Stimulated activated CD8-positive, alpha-beta memory T cell treated with anti-CD3 and anti-CD28 coated beads, Interleukin-15, amount 100 ng/mL, for 4 hours (primary cell): ENCODE data around the gene MEOX2.

Source experiments
- DNase-seq, 2 donors: peaks; one replicate each; pipeline ENCODE4 v3.0.0-alpha.2; 2020; ENCODE audit warnings: low read depth in 2 of 2

The MEOX2 gene

DNA sequence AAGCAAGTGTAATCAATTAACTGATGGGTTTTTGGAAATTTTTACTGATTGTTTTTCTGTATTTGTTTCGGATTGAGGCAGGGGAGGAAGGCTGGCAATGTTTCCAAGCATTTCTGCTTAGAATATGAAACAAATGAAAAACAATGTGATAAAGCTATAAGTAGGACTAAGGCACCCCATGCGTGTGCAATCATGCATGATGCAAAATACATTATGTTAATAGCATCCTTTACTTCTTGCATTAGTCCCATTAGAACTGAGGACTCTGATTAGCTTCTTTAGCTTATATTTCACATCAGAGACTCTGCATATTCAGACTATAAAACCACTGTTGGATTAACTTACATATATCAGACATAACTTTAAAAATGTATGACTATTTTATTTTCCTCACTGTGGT lies 76.0 kb downstream of the MEOX2 start:
- no peak for DNase-seq

DNA sequence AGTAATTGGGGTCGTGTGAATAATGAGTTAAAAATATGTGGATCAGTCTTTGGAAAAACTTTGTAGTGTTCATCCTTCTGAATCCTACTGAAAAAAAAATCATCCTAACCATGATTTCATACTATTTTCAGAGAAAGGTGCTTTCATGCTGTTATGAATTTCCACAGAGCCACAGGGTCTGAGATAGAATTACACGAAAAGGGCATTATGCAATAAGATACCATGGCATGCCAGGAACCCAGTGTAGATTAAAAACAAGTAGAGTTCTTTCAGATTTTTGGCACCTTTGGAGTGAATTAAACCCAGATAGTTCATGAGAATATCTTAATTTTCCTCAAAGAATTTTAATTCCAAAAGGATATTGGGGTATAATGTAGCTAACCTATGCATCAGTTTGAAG lies 77.2 kb downstream of the MEOX2 start:
- no peak for DNase-seq

DNA sequence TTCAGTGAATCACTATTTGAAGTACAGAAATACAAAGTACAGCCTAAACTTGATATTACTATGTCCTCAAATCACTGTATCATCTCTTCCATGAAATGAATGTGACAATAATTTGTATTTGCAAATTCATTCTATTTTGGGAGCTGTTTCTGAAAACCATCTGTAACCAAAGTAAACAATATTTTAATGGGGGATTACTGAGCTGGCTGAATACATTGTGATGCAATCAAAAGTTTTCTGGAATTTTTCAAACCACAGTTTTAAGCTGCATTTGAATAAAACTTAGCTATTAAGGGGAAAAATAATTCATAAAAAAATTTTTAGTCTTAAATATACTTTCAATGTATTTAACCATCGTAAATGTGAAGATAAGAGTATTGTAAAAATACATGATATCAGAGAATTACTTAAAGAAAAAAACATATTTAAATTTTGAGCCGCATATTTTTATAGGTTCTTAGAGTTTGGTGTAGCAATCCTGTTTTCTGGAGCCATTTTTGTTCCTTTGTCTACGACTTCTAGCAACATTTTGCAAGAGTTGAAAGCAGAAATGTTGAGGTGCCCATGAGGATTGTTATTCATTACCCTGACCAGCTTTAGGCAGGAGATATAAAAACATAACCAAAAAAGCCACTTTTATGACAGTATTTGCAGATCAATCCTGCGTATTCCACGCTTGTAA lies 78.8 kb downstream of the MEOX2 start:
- no peak for DNase-seq

DNA sequence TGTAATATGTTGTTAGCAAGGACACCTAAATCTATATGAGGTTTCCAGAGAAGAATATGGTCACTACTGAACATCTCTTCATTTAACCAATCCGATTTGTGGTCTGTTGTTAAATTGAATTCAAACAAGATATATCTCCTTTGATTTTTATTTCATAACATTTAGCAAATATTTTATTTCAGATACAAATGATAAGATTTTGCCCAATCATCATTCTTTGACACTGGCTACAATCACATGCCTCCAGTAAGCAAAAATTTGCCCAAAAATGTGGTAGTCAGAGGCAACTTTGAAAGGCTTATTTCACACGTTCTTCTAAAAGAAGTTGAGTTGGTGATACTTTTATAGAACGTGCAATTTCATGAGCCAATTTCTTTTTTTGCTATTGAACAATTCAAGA lies 79.9 kb downstream of the MEOX2 start:
- no peak for DNase-seq

DNA sequence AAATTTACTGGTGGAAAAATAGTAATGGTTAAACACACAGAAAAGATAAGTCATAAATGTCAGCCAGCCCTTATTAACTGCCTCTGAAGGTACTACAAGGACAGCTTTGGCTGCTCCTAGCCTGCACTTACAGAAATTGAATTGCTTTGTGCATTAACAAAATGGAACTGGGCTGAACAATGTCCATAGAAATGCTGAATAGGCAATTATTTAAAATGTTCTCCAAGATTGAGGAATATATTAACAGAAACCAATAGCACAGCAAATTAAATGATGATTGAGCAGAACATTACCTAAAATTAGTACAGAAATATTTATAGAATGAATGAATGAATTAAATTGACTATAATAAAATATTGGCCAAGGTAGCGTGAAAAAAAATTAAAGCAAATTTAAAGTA lies 82.3 kb downstream of the MEOX2 start:
- DNase-seq: no peak

DNA sequence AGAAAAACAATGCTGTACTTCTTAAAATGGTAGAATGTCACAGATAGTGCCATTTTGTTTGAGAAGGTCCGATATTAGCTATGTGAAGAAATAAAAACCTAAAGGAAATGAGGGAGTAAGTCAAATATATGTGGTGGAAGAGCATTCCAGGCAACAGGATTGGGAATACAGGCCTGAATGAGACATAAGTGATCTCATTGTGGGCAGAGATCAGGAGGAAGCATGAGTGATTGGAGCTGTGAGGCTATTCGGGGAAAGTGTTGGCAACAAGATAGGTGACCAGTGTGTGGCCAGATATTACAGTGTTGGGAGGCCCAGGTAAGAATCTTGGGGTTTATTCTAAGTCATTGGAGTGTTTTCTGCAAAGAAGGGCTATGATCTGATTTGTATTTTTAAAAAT lies 83.4 kb downstream of the MEOX2 start:
- no peak for DNase-seq

DNA sequence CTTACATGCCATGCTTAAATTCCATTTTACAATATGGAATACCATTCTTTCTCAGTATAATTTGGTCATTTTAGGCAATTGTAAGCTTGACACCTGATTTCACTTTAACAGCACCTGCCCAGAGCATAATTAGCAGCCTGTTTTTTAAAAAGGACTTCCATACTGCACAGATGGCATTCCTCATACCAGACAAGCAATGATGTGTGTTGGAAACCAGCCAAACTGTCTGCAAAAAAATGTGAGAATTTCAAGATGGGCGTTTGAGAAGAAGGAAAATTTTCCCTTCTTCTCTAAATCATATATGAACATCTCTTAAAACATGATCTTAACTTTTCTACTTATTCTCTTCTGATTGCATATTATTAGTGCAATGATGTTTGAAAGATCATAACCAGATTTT lies 84.2 kb downstream of the MEOX2 start:
- no peak for DNase-seq

DNA sequence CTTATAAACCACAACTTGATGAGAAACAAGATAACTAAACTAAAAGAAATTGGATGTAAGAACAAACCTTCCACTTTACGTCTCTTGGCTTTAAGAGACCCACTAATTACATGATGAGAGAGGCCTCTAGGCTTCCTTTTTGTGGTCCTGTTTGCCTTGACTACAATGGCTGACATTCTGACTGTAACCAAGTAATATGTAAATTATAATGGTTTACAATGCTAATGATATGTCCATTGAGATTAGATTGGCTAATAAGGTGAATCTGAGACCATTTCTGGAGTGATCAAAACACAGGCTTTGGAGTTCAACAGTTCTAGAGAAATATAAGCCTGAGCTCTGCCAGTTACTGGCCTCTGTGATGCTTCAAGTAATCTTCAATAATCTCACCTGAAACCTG lies 85.3 kb downstream of the MEOX2 start:
- no peak for DNase-seq

DNA sequence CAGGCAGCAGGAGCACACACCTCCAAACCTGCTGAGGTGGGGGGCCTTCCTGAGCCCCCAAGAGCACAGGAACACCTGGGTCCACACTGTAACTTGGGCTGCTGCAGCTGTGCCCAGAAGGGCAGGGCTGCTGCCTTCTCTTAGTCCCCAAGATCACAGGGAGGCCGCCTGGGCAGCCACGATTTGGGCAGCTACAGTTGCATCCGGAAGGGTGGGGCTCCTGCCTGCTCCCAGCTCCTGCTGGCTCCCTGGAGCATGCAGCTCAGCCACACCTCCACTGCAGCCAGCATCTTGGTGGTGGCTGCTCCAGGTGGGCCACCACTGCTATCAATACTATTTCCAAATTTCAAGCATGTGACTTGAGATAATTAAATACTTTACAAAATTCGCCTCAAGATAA lies 86.2 kb downstream of the MEOX2 start:
- DNase-seq: no peak

DNA sequence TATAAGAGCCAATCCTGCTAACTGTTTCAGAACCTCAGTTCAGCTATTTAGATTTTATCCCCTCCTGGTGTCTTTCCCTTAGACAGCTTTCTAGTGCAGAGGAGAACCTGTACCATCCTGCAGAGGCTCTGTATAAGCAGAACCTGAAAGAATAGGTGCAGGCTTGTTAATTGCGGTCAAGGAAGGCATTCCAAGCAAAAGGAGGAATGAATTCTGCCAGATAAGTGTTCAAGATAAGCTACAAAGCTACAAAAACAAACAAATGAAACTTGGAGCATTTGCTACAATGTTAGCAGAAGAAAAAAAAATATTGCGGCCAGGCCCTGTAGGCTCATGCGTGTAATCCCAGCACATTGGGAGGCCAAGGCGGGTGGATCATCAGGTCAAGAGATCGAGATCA lies 92.0 kb downstream of the MEOX2 start:
- no peak for DNase-seq

DNA sequence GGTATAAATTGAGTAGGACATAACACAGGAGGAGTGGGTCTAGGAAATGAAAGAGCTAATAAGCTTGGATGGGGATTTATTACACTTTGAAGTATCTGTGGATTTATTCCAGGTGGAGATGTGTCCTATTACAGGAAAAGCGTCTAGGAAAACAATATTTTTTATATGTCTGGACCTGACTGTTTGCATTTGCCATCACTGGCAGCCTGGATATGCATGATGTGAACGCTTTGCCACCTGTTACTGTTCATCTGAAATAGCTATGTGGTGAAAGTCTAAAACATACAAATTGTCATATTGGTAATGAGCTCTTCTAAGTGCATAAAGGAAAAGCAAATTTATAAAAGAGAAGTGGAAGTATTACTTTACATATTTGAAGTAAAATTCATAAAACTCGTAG lies 93.1 kb downstream of the MEOX2 start:
- DNase-seq: no peak

DNA sequence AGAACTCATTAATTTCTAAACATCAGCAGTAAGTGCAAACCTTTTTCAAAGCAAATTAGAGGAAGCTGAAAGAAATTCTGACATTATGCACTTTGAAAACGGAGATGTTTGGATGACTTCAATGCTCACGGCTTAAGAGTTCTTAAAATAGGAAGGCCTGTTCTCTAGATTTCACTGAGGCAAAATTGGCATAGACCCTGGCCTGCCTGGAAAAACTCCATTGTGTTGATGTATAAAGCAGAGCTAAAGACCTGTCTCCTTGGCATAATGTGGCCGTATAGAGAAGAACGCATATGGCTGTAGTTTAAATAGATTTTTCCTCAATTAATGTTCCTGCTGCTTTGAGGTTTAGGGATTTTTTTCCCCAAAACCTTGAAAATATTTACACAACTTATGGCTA lies 100.2 kb downstream of the MEOX2 start:
- no peak for DNase-seq

DNA sequence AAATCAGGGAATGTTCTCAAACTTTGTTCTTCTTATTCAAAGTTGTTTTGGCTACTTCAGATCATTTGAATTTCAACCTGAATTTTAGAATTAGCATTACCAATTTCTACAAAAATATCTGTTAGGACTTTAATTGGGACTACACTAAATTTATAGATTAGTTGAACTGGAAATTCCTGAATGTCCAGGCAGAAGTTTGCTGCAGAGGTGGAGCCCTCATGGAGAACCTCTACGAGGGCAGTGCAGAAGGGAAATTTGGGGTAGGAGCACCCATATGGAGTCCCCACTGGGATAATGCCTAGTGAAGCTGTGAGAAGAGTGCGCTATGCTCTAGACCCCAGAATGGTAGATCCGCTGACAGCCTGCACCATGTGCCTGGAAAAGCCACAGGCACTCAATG lies 101.9 kb downstream of the MEOX2 start:
- no peak for DNase-seq

DNA sequence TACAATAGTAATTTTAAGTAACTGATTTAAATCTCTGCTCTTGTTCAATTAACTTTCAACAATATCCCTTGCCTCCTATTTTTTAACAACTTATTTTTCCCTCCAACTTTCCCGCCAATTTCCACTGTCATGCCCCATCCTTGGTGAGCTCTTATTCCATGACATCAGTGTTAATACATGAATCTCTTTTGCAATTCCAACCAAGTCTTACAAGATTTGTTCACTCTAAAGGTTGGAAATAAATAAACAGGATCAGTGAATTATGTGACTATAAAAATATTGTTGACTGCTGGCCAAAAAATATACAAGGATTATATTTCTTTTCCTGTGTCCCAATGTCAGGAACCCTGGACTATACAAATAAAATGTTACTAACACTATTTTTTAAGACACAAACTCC lies 103.7 kb downstream of the MEOX2 start:
- DNase-seq: no peak

DNA sequence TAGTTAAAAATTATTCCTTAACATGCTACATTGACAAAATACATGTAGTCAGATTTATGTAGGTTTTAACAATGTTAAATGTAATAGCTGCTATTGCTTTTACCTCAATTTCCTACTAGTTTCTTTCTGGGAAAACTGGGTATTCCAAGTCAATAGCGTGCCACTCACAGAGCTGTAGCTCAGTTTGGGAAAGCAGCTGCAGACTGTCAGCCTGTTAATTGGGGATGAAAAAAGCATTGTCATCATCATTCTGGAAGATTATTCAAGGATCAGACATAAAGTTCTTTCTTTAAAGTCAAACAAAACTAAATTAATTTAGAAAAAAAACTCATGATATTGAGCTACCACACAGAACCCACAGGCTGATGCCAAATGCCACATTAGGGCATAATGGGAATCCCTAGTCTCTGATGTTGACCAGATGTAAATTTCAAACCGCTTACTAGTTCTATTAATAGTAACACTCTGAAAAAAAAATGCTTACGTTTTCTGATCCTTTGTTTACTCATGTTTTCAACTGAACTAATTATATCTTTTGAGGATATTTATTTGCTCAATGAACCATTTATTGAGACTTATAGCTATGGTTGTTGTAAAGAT lies 105.0 kb downstream of the MEOX2 start:
- no peak for DNase-seq

DNA sequence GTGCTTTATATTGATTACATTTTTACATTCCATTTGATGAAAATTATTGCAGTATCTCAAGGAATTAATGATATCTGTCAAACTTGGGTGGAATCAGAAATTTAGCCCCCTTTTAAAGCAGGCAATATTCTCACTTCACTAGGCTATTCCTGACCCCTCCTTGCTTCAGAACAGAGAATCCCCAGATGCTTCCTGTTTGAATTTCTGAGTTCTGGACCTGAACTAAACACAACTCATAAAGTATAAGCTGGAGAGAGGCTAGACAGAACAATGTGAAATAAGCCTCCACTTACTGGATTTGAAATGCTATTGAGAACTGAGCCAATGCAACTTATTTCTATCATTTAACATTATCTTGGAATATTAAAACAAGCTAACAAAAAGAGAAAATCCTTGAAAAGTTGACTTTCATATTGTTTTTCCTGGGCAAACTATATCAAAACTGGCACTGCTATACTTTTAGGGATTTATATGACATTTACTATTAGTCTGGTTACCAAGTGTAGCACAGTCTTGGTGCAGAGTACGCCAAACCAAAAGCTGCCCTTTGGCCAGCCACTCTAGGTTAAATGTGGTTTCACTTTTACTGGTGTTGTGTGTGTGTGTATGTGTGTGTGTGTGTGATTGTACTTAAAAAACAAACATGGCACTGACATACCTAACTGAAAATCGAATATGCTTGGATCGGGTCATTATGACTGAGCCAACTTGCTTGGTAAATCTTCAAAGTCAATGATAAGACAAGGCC lies 105.7 kb downstream of the MEOX2 start:
- no peak for DNase-seq

DNA sequence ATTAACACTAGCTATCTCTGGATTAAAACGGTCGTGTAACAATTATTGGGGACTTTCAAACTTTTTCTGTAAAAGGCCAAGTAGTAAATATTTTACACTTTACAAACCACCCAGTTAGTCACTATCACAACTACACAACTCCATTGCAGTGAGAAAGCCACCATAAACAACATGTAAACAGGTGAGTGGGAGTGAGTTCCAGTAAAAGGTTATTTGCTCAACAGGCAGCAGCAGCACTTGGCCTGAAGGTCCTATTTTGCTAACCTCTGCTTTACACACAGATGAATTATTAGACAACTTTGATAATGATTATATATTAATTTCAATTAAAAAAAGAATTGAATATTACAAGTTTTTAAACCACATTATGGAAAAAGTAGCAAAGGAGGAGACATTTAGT lies 108.9 kb downstream of the MEOX2 start:
- DNase-seq: no peak

DNA sequence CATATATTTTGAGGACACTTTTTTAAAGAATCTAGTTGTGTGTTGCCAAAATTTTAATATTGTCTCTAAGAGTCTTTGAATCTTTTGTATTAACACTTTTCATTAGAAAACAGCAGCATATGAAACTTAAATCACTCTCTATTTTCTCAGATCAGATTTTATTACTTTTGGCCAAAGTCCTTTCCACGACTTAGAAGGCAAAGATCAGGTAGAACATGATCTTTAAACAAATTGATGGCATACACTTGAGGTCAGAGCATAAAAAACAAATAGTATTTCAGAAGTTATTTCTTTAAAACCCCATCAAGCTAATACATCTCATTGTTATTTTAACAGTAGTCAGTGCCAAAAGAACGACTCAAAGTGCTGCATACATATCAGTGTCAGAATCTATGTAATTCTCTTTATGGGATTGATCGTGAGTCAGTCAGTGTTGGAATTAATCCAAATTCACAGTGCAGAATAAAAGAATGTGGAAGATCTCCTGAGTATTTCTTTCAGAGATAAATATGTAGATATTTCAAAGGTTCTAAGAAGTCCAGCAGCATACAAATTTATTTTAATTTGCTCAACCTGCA lies 115.1 kb downstream of the MEOX2 start:
- DNase-seq: no peak

DNA sequence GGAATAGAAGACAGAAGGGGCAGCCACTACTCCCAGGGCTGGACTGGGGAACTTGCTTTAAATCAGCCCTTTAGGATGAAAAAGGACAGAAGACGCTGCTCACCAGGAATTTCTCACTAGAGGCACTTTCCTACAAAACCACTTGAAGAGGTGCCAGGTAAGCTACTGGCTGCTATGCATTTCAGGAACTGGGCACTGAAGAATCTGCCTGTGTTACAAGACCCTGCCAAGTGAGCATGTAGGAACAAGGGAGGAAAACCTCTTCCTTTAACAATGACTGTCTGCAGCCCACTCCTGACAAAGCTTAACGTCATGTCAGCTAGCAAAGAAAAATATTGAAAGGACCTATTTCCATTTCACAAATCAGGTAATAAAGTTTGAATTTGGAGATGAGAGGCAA lies 118.8 kb downstream of the MEOX2 start:
- no peak for DNase-seq

DNA sequence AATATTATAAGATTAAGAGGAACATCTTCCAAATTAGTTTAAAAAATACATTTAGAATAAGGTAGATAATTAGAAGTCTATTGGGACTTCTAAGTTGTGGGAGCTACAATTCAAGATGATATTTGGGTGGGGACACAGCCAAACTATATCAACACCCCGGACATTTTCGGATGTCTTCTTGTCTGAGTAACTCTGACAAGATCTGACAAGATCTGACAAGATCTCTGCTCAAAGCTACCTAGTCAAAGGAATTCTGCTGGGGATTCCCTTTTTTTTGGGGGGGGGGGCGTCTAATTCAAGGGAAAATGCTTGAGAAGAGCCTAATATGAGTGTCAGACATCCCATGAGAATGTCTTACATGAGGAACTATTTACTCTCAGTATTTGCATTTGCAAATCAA lies 119.4 kb downstream of the MEOX2 start:
- DNase-seq: no peak

DNA sequence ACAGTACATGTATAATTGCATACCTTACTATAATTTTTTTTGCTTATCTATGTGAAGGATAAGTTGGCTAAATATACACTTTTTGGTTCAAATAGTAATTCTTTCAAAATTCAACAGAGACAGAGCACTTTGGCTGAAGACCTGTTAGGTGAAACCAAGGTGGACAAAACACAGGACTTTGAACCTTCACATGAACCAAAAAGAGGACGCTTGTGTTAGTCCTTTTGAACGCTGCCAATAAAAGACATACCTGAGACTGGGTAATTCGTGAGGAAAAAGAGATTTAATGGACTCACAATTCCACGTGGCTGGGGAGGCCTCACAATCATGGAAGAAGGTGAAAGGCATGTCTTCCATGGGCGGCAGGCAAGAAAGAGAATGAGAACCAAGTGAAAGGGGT lies 120.0 kb downstream of the MEOX2 start:
- no peak for DNase-seq

DNA sequence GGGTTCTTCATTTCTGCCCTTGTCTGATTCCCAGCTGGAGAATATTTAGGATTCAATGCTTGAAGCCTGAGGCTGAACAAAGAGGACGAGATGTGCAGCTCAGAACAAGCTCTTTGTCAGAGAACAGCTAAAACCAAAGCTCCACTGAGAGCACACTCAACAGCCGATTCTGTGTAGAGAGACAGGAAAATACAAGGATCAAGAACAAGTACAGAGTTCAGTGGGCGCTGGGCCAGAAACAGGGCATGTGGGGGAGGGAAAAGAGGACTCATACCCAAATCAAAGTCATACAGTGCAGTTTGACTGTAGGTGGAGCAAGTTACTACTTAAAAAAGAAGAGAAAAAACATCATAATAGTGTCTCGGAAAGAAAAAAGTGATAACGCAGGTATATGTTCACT lies 124.6 kb downstream of the MEOX2 start, which contains the start of gene AGMO:
Gene AGMO, minus strand, starts transcription at position 181 of the 400 bp plus-strand sequence.
- no peak for DNase-seq
